ENCODE results near the gene BARX2.
"Not testable (repeated sequence)": the region's sequence is repeated elsewhere in the genome, so short reads cannot be mapped to it uniquely, and the experiment has no call there.

BARX2 gene, protein sequence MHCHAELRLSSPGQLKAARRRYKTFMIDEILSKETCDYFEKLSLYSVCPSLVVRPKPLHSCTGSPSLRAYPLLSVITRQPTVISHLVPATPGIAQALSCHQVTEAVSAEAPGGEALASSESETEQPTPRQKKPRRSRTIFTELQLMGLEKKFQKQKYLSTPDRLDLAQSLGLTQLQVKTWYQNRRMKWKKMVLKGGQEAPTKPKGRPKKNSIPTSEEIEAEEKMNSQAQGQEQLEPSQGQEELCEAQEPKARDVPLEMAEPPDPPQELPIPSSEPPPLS

DNA sequence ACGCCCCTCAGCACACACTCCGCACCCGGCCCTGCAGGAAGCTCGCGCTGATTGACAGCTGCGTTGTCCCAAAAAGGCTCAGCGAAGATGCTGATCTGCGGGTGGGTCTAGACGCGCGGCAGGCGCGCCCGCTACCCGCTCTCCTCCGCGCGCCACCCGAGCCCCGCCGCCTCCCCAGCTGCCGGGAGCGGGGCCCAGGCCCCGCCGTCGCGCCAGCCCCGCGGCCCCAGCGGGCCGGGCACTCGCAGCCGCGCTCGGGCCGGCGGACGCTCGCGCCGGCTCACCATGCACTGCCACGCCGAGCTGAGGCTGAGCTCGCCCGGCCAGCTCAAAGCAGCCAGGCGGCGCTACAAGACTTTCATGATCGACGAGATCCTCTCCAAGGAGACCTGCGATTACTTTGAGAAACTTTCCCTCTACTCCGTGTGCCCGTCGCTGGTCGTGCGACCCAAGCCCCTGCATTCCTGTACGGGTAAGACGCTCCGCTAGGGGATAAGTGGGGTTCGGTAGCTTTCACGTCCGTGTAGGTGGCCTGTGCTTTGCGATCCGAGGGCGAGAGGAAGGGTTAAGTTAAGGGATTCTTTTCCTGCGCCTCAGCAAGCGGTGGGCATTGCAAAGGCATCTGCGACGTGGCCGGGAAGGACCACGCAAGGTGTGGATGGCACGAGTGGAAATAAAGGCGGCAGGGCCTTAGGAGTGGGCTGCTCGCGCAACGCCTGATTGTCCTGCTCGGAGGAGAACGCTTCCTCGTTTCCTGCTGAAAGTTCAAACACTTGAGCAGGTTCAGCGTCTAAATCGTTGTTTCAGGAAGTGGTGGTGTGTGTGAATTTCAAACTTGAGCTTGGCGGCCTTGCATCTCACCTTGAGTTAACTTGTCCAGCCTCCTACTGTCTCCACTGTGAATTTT, at the start of gene BARX2:
Gene BARX2 (plus strand): TSS at position 98 of the 907 bp plus-strand sequence. CDS start 188 bp downstream, at position 286.
- DNase-seq: peak; percentile 50

DNA sequence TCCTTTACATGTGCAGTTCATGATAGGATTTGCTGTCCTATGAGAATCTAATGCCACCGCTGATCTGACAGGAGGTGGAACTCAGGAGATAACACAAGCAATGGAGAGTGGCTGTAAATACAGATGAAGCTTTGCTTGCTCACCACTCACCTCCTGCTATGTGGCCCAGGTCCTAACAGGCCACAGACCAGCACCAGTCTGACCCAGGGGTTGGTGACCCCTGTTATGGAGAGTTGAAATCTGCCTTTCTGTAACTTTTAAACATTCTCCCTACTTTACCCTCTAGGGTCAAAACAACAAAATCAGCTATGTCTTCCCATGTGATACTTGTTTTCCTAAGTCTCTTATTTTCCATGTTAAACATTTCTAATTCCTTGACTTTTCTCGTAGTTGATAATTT, 48.7 kb upstream of the BARX2 start:
- DNase-seq: no peak

DNA sequence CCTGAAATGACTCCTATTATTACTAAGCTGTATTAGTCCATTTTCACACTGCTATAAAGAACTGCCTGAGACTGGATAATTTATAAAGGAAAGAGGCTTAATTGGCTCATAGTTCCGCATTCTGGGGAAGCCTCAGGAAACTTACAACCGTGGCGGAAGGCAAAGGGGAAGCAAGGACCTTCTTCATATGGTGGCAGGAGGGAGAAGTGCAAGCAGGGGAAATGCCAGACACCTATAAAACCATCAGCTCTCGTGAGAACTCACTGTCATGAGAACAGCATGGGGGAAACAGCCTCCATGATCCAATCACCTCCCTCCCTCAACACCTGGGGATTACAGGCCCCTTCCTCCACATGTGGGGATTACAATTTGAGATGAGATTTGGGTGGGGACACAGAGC, 47.9 kb upstream of the BARX2 start:
- not testable (repeated sequence) for DNase-seq

DNA sequence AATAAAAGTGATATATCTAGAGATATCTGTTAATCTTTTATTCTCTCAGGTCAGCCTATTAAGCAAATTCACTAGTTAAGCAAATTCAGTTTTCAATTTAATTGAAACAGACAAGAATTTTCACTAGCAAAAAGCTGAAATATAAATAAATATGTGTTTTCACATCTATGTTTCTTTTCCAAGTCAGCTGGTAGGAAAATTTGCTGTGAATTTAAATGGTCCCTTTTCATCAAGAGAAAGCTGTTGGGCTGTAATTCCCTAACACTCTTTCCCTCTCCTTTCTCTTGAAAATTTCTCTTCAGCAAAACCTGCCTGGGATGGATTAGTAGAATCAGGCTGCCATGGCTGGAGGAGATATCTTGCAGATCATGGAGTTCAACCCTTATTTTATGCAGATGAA, 46.9 kb upstream of the BARX2 start:
- no peak for DNase-seq

DNA sequence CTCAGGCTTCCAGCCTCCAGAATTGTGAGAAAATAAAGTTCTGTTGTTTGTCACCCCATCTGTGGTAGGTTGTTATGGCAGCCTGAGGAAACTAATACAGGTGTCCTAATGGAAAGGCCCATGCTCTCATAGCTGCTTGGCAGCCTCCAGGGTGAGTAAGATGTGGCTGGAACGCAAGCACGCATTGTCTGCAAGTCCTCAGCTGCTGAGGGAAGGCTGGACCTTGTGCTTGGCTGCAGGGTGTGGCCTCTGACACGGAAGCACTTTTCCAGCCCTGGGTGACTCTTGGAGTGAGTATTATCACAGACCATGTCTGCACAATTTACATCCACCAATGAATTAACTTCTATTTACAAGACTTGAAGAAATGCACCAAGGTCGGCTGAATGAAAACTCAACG, 44.4 kb upstream of the BARX2 start:
- DNase-seq: no peak

DNA sequence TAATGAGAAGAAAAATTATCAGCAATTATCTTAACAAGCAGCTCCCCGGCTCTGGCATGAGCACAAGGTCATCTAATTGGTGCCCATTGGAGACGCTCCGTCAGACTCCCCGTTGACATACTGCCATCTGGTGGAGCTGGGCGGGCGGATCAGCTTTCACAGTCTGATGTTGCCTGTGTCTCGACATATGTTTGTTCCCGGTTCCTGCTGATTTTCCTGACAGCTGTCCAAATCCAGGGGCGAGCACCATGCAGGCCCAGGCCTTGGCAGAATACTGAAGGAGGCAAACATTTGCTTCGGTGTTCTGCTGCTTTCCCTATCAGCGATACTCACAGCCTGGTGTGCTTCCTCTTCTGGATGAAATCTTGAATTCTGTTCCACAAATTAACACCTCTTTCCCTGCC, 43.8 kb upstream of the BARX2 start:
- DNase-seq: peak; percentile 84

DNA sequence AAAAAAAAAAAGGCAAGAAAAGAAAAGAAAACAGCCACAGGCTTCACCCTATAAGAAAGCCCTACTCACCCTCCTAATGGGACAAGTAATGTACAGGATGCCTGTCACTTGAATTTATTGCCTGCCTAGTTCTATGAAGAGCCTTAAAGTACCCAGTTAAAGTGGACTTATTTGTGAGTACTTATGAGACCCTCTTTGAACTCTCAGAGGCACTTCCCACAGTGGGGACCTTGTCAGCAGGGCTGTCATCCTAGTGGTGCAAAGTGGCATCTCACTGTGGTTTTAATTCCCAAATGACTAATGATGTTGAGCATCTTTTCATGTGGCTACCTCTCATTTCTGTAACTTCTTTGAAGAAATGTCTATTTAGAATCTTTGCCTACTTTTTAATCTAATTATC, 41.8 kb upstream of the BARX2 start:
- peak; percentile 19 for DNase-seq

DNA sequence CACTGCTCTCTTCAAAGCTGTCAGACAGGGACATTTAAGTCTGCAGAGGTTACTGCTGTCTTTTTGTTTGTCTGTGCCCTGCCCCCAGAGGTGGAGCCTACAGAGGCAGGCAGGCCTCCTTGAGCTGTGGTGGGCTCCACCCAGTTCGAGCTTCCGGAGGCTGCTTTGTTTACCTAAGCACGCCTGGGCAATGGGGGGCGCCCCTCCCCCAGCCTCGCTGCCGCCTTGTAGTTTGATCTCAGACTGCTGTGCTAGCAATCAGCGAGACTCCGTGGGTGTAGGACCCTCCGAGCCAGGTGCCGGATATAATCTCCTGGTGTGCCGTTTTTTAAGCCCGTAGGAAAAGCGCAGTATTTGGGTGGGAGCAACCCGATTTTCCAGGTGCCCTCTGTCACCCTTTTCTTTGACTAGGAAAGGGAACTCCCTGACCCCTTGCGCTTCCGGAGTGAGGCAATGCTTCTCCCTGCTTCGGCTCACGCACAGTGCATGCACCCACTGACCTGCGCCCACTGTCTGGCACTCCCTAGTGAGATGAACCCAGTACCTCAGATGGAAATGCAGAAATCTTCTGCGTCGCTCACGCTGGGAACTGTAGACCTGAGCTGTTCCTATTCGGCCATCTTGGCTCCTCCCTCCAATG, 31.2 kb upstream of the BARX2 start:
- DNase-seq: not testable (repeated sequence)

DNA sequence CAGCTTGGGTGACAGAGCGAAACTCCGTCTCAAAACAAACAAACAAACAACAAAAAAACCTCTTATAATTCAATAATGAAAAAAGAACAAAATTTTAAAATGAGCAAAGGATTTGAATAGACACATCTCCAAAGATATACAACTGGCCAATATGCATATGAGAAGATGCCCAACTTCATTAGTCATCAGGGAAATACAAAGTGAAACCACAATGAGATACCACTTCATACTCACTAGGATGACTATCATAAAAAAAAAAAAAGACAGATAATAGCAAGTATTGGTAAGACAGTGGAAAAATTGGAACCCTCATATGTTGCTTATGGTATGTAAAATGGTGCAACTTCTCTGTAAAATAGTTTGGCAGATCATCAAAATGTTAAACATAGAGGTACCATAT, 28.7 kb upstream of the BARX2 start:
- no peak for DNase-seq

DNA sequence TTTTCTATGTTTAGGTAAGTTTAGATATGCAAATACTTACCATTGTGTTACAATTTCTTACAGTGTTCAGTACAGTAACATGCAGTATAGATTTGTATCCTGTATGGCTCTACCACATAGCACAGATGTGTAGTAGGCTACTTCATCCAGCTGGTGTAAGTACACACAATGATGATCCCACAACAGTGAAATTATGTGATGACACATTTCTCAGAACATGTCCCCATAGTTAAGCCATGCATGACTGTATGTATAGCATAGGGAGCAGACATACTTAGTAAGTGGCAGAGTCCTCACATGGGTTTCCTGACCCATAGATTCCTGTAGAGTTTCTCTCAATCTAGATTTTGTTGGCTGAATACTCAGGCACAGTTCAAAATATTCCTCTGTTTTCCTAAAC, 26.8 kb upstream of the BARX2 start:
- DNase-seq: no peak

DNA sequence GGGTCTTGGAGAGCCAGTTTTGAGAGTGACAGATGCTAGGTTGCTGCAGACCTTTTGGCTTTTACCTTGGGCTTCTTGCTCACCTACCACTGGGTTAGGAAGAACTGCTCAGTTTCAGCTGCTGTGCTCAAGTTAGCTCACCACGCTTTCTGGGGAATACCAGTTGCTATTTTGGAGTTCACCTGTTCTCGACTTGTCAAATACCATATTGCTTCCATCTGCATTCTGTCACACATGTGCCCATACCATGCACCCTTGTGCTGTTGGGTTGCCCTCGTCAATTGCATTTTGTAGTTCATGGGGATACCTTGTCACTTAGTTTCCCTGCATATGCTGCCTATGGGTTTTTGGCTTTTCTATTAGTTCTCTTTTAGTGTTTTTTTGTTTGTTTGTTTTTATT, 23.0 kb upstream of the BARX2 start:
- DNase-seq: no peak

DNA sequence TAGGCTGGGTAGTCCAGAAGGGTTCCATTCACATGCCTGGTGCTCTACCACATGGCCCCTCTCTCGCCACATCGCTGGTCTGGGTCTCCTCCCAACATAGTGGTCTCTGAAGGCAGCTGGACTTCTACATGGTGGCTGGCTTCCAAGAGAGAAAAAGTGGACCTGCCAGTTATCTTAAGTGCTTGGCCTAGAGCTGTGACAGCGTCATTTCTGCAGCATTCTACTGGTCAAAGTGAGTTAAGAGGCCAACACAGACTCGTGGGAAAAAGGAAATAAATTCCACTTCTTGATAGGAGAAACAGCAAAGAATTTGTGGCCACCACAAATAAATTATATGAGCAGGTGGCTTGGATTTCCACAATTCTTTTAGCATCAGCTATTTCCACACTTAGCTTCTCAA, 21.0 kb upstream of the BARX2 start:
- DNase-seq: no peak

DNA sequence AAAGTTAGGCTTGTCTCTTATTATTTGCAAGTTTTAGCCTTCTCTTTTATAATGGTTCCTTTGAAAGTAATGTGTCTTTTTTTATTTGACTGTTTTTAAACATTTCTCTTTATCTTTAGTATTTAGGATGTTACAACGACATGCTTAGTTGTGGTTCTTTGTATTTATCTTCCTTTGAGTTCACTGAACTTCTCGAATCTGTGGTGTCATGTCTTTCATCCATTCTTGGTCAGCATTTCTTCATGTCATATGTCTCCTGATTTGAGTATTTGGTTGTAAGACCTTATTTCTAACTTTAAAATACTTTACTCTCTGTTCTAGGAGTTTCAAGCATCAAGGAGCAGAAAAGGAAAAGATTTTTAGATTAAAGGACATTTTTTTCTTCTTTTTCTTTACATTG, 15.9 kb upstream of the BARX2 start:
- no peak for DNase-seq

DNA sequence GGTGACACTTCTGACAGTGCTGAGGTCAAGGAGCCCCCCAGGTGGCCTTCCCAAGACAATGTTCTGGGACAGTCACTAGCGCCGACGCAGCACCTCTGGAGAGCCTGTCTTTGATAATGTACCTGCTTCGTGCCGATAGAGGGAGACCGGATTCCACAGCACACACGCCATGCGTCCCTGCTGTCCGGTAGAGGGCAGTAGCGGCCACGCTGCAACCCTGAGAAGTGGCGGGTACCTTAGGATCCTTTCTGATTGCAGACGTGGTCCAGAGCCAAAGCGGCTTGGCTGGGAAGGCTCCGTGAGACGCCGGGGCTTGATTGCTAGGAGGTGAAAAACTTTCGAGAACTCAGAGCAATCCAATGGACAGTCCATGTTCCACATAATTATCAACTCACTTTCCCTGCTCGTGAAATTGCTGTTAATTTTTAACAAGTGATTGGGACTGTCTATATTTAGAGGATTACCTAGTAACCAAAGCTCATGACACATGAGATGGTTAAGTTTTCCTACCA, 11.4 kb upstream of the BARX2 start:
- DNase-seq: peak; percentile 87

DNA sequence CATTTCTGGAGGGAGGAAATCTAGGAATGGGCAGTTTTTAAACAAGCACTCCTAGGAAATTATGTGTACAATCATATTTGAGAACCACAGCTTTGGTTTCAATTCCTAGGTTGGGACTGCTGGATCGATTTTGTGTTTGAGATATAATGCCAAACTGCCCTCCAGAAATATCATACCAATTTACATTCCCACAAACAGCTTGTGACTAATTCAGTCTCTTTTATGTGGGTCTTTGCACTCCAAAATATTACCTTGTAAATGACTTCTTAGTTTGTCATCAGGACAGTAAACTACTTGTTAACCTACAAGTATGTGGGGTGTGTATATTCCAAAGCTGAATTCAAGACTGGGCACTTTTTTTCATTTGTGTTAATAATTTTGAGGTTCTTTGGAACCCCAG, 9.8 kb upstream of the BARX2 start:
- no peak for DNase-seq

DNA sequence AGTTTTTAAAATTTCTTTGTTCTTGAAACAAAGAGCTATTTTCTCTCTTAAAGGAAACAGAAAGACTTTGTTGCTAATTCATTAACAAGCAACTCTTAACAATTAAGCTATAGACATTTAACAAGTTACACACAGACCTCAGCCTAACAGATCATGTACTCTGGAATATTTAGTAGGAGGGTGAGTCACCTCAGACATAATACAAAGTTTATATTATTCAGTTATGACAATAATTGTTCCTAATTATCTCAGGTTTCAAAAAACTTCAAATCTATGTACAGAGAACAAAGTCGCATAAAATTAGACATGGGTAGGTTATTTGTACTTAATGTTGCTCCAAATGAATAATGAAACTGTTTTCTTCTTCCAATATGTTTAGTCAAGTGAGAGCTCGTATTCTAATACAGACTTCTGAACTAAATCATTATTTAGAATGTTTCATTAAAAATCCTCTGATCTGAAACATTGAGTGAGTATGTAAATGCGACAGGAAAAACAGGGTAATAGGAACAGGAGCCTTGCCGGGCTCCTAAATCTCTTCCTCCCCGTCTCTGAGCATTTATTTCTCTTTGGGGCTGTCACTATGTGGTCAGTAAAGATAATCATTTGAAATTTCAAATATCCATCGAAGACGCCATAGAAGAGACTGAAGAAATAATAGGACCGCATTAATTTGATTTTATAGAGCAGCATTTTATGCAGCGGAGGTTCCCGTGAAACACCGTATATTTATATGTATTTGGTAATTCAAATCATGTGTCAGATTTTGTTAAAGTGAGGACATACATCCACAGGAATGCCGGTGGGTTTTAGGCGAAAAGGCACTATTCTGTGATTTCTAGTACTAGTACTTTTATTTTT, 8.7 kb upstream of the BARX2 start:
- DNase-seq: no peak

DNA sequence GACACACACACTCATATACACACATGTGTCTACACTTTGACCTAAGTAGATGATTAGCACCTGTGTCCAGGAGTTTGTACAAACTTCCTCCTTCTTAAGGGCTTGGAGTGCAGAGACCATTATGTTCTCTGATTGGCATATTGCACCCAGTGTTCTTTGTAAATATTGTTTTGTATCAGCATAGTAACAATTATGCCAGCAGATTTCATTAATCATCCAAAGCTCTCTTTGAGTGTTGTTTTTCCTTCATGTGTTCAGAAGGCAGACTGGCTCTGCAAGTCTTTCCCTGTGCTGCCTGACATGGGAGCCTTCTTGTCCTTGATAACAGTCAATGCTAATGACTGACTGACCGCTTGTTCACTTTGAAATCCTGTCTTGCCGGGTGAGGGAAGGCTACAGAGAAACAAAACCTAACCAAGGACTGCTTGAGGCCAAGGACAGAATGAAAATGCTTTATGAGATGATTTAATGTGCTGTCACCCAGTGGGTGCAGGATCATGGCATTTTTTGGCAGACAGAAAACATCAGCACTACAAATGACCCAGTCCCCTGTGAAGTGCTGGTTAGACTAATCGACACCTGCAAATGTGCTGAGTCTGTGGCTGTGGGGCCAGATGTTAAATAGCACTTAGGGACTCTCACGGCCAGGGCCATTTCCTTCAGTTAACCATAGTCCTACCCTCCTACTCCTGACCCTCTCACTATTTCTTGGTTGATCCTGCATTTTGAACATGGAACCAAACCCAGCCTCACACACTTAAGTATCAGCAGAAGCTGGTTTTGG, 6.6 kb upstream of the BARX2 start:
- no peak for DNase-seq

DNA sequence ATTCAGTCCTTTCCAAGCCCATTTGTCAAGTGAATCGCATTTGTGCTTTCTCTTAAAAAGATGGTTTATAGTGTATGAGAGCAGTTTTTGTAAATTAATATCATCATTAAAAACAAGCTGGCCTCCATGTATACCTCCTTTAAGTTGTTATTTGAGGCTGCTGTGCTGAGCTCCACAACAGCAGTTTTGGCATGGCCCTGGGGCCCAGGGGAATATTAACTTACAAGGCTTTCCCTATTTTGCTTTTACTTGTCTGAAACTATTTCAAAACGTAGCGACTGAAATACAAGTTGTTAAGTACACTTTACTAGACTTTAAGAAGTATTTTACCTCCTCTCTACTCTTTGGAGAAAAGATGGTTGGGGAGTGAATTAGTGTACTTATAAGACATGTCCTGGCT, 4.9 kb upstream of the BARX2 start:
- no peak for DNase-seq

DNA sequence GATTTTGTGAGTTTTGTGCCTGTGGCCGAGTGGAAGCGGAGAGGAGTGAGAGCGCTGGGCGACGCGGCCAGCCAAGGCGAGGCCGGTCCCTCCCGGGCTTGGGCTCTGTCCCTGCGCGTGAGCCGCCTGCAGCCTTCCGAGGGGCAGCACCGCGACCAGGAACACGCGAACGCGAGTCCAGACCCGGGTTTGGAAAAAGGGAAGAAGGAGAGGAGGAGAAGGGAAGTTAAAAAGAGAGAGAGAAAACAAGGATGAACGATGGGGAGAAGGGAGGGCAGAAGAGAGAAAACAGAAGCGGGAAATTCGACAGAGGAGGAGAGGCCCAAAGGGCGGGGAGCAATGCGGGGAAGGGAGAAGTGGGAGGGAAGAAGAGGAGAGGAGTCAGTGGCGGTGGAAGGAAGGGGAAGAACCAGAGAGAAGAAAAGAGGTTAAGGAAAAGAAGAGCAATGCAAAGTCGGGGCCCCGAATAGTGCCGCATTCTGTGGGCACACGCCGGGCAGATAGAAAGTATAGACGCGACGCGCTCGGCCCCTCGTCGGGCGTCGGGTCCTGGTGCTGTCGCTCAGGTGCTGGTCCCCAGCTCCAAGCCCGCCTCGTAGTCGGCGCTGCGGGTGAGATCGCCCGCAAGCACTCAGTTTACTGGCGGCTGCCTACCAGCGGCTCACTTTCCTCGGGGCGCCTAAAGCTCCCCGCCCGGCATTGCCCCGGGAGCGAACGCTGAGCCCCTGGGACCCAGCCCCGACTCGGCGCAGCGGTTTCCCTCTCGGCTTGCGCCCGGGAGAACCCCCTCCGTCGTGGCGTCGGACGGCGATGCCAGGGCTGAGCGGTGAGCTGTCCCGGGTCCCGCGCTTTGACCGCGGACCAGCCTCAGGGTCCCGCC, 2.8 kb upstream of the BARX2 start:
- DNase-seq: peak; percentile 10

DNA sequence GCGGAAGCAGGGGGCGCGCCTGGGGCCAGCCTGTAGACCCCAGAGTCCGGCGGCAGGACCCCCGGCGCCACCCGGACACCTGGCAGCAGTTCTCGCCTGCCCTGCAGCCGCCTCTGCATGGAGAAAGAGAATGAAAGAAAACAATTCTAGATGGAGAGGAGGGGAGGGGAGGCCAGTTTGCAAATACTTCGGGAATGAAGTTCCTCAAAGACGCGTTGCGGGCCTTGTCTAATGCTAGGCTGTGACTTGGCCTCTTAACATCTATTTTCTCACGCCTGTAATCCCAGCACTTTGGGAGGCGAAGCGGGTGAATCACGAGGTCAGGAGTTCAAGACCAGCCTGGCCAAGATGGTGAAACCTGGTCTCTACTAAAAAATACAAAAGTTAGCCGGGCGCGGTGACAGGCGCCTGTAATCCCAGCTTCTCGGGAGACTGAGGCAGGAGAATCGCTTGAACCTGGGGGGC, 2.1 kb upstream of the BARX2 start:
- DNase-seq: no peak
